ENCODE results near the gene GRIN1.
A peak's percentile ranks its signal among the peaks of the same experiment; 100 is the strongest.

Gene GRIN1

DNA sequence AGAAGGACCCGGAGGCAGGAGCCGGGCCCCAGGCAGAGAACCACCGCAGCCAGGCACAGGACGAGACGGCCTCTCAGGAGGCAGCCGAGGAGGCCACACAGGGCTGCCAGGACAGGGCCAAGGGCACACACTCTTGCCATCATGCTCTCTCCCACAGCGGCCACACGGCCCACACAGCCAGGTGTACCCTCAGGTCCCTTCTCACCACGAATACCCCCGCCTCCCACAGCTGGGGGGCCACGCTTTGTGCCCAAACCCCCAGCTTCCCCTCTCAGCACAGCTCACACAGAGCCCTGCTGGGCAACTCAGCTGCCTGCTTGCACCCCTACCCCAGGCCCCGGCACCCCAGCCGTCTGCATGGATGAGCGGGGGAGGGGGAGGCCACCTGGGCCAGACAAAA lies 54.8 kb downstream of the GRIN1 start:
- no peak for DNase-seq (ENCODE audit: low read depth)

DNA sequence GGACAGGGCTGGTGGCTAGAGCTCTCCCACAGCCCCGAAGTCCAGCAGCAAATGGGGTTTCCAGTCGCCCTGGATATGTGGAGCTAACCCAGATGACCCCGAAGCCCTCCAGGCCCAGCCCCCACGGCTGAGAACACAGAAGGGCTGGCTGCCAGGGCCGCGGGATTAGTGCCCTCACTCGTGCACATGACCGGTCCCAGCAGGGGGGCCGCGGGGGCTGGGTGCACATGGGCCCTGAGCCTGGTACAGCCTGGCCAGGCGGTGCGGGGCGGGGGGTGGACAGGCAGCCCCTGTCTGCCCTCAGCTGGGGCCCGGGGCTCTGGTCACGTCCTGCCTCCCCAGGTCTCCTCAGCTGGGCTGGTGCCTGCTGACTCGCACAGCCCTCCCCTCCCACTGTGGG lies 55.4 kb downstream of the GRIN1 start:
- no peak for DNase-seq (ENCODE audit: low read depth)

DNA sequence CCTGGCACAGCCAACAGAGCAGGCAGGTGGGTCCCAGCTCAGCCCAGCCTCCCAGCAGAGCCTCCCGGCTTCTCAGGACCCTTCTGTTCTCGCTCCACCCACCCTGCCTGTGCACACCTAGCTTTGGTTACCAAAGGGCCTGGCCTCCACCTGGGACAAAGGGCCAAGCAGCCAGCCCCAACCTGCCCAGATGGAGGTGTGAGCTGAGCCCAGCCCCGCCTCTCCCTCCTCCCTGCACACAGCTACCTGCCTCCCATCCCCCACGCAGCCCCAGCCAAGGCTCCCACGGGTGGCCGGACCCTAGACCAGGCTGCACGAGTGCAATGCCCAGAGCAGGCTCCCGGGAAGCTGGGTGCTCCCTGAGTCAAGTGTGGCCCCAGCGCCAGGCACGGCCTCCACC lies 56.0 kb downstream of the GRIN1 start:
- DNase-seq (ENCODE audit: low read depth) = no peak

- no peak for DNase-seq (ENCODE audit: low read depth)
Measured at GRCh38 chr9:137195525-137196220, 56.7 kb downstream of the GRIN1 start.

DNA sequence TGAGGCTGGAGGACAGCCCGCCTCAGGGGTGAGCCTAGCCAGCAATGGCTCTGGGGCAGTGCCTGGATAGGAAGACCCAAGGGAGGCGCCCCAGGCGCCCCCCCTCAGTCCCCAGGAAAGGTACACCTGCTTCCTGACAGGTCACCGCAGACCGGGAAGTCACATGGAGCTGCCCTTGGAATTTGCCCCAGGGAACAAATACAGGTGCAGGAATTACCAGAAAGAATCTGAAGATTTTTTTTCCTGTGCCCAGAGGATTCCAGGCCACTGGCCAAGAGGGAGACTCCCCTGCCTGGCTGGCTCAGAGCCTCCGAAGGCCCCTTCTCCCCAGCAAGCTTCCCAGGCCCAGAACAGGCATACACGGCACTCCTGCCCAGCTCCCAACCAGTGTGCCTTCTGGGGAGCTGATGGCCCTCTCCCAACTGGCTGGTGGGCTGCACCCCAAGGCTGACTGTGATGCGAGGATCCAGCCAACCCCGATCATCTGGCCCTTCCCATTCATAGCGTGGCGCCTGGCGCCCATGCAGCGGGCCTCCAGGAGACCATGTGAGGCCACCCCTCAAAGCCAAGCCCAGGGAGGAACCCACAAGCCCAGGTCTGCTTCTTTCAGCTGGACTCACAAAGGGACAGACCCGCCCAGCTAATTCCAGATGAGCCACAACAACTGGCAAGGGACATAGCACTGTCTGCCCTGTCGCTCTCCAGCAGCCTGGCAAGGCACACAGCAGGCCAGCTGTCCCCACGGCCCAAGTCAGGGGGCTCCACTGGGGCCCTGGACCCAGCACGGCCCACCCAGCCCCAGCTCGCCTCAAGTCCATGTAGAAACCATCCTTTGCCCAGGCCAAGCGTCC lies 59.3 kb downstream of the GRIN1 start:
- no peak for DNase-seq (ENCODE audit: low read depth)

- DNase-seq (ENCODE audit: low read depth) = no peak
Measured at GRCh38 chr9:137198902-137199283, 59.9 kb downstream of the GRIN1 start.

GRCh38 chr9:137199411-137200121 lies 60.6 kb downstream of the GRIN1 start:
- DNase-seq (ENCODE audit: low read depth) = no peak

GRCh38 chr9:137200311-137201204 lies 61.6 kb downstream of the GRIN1 start, which contains the start of gene TPRN:
TPRN (minus strand) TSS chr9:137200741; CDS start chr9:137200711, 30 bp downstream.
- DNase-seq (ENCODE audit: low read depth) = peak; percentile 98

GRCh38 chr9:137201205-137201868 lies 62.4 kb downstream of the GRIN1 start:
- no peak for DNase-seq (ENCODE audit: low read depth)

DNA sequence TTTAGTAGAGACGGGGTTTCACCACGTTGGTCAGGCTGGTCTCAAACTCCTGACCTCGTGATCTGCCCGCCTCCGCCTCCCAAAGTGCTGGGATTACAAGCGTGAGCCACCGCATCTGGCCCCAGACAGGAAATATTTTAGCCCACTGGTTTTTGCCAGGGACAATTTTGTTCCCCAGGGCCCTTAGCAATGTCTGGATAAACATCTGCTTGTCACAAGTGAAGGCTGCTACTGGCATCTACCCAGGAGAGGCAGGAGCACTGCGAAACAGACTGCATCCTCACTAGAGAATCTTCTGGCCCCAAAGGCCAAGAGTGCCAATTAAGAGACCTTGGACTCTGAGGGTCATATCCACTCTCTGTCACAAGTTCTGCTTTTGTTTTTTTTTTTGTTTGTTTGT lies 64.0 kb downstream of the GRIN1 start:
- DNase-seq (ENCODE audit: low read depth) = no peak

DNA sequence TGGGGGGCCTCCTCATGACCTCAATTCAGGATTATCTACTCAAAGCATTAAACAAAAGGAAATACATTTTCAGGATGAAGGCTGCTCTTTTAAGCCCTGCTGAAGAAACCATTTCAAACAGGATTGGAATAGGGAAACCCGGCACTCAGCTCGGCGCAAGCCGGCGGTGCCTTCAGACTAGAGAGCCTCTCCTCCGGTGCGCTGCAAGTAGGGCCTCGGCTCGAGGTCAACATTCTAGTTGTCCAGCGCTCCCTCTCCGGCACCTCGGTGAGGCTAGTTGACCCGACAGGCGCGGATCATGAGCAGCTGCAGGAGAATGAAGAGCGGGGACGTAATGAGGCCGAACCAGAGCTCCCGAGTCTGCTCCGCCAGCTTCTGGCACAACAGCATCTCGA lies 65.8 kb downstream of the GRIN1 start:
- no peak for DNase-seq (ENCODE audit: low read depth)

- DNase-seq (ENCODE audit: low read depth) = peak; percentile 93
Measured at GRCh38 chr9:137205126-137206069, 66.4 kb downstream of the GRIN1 start, which contains the start of the genes NDOR1 and TMEM203. NDOR1 (plus strand) TSS chr9:137205700; CDS start chr9:137205778, 78 bp downstream. TMEM203 (minus strand) TSS chr9:137205648; CDS start chr9:137205414, 234 bp downstream.

- no peak for DNase-seq (ENCODE audit: low read depth)
Measured at GRCh38 chr9:137206602-137207001, 67.6 kb downstream of the GRIN1 start.

DNA sequence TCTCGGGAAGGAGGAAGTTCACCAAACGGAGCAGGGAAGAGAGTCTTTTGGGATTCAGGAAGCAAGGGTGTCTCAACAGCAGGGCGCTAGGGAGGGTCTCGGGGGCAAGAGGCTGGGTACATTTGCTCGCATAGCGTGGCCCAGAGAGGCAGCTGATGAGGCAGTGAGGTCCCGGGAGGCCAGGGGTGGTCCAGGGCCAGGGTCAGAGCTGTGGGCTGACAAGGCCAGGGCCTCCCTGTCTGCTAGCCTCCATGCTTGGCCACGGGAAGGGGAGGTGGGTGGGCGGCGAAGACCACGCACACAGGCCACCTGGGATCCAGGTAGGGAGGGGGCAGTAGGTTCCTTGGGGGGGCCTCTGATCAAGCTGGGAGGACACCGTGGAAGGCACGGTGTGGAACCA lies 72.6 kb downstream of the GRIN1 start:
- no peak for DNase-seq (ENCODE audit: low read depth)

DNA sequence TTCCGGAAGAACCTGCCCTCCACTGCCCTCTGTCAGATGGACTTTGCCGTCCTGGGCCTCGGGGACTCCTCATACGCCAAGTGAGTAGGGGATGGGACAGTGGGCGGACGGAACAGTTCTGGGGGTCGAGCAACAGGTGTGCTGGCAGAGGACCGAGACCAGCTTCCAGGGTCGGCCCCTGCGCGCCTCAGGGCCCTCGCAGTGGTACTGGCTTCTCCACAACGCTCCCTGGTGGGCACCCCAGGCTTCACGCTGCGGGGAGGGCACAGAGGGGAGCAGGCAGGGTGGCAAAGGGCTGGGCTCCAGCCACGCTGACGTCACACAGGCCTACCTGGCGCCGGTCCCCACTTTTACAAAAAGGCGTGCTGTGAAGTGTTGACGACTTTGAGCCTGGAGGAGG lies 73.6 kb downstream of the GRIN1 start:
- no peak for DNase-seq (ENCODE audit: low read depth)

- DNase-seq (ENCODE audit: low read depth) = no peak
Measured at GRCh38 chr9:137213160-137214060, 74.5 kb downstream of the GRIN1 start.

GRCh38 chr9:137214620-137215019 lies 75.7 kb downstream of the GRIN1 start:
- no peak for DNase-seq (ENCODE audit: low read depth)

DNA sequence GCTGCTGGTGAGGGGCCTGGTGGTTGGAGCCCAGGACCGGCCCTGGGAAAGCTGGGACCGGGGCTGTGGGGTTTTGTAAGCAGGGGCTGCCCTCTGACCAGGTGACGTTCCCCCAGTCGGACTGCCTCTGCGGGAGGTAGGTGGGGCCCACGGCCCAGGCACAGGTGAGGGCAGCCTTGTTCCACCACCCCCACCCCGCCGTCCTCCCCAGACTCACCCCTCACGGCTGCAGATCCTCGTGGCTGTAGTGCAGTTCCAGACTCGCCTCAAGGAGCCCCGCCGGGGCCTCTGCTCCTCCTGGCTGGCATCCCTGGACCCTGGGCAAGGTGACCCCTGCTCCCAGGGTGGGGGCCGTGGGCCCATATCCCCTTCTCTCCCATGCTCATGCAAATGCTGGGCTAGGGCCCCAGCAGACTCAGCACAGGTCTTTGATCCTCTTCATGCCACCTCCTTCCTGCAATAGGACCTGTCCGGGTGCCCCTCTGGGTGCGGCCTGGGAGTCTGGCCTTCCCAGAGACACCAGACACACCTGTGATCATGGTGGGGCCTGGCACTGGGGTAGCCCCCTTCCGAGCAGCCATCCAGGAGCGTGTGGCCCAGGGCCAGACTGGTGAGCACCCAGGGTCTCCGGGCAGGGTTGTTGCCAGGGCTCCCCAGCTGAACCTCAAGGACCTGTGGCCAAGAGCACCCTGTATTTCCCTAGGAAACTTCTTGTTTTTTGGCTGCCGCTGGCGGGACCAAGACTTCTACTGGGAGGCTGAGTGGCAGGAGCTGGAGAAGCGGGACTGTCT lies 76.4 kb downstream of the GRIN1 start:
- DNase-seq (ENCODE audit: low read depth) = no peak

All from activated T-helper 9 cell treated with anti-CD3 and anti-CD28 coated beads, Interleukin-2, amount 50 U/mL, for 16 hours (primary cell).